SK-N-SH treated with all-trans-retinoic acid at 6 μM for 48 hours (cell line): Measurements from ENCODE around the gene BNIP2.
A peak's percentile ranks its signal among the peaks of the same experiment; 100 is the strongest.

Source experiments
- ATAC-seq: fragments of 200-7000 bp; cut with Tn5 transposase; 3 replicates; pipeline ENCODE4 v1.9.1; 2020; ENCODE audit warnings: mild to moderate bottlenecking, moderate library complexity
- ARNTL ChIP-seq: fragments of 450-650 bp; formaldehyde crosslinking; IDR thresholded peaks from 2 replicates; pipeline ENCODE4 v1.5.0; 2020; ENCODE audit warnings: low read depth, mild to moderate bottlenecking, moderate library complexity, borderline replicate concordance
- BACH2 ChIP-seq: fragments of 250-450 bp; sonication (Bioruptor Pico); IDR thresholded peaks from 2 replicates; pipeline ENCODE4 v1.9.0; 2021; ENCODE audit warnings: mild to moderate bottlenecking, borderline replicate concordance
- CREB5 ChIP-seq: fragments of 250-450 bp; sonication (Bioruptor Pico); IDR thresholded peaks from 2 replicates; pipeline ENCODE4 v1.5.1; 2020; ENCODE audit warnings: low read depth, mild to moderate bottlenecking, moderate library complexity
- CSDC2 ChIP-seq: fragments of 250-450 bp; sonication (Bioruptor Pico); IDR thresholded peaks from 2 replicates; pipeline ENCODE4 v1.5.0; 2020; ENCODE audit warnings: mild to moderate bottlenecking, moderate library complexity
- ESRRG ChIP-seq: fragments of 250-450 bp; sonication (Bioruptor Pico); IDR thresholded peaks from 2 replicates; pipeline ENCODE4 v1.6.1; 2021; ENCODE audit warnings: mild to moderate bottlenecking
- GLIS3 ChIP-seq: fragments of 250-450 bp; sonication (Bioruptor Pico); IDR thresholded peaks from 2 replicates; pipeline ENCODE4 v1.5.0; 2020; ENCODE audit warnings: mild to moderate bottlenecking, moderate library complexity
- ISL1 ChIP-seq: fragments of 250-450 bp; sonication (Bioruptor Pico); IDR thresholded peaks from 2 replicates; pipeline ENCODE4 v2.1.2; 2022; ENCODE audit warnings: mild to moderate bottlenecking, moderate library complexity
- OSR1 ChIP-seq: fragments of 250-450 bp; sonication (Bioruptor Pico); IDR thresholded peaks from 2 replicates; pipeline ENCODE4 v1.8.0; 2022; ENCODE audit warnings: moderate library complexity, mild to moderate bottlenecking, inconsistent platforms
- PATZ1 ChIP-seq: fragments of 250-450 bp; sonication (Bioruptor Pico); IDR thresholded peaks from 2 replicates; pipeline ENCODE4 v1.8.0; 2020; ENCODE audit warnings: mild to moderate bottlenecking, moderate library complexity, borderline replicate concordance
- POU6F1 ChIP-seq: fragments of 250-450 bp; sonication (Bioruptor Pico); IDR thresholded peaks from 2 replicates; pipeline ENCODE4 v1.8.0; 2021; ENCODE audit warnings: low read depth, mild to moderate bottlenecking, moderate library complexity, borderline replicate concordance
- PPARA ChIP-seq: fragments of 250-450 bp; sonication (Bioruptor Pico); IDR thresholded peaks from 2 replicates; pipeline ENCODE4 v1.5.0; 2020; ENCODE audit warnings: mild to moderate bottlenecking, borderline replicate concordance
- RARB ChIP-seq: fragments of 250-450 bp; sonication (Bioruptor Pico); IDR thresholded peaks from 2 replicates; pipeline ENCODE4 v1.8.0; 2021; ENCODE audit warnings: mild to moderate bottlenecking, moderate library complexity
- SNAI2 ChIP-seq: fragments of 250-450 bp; sonication (Bioruptor Pico); IDR thresholded peaks from 2 replicates; pipeline ENCODE4 v1.5.0; 2020; ENCODE audit warnings: mild to moderate bottlenecking, moderate library complexity
- TCF4 ChIP-seq: fragments of 250-450 bp; sonication (Bioruptor Pico); IDR thresholded peaks from 2 replicates; pipeline ENCODE4 v1.8.0; 2021; ENCODE audit warnings: mild to moderate bottlenecking, moderate library complexity, borderline replicate concordance
- TOX ChIP-seq: fragments of 250-450 bp; sonication (Bioruptor Pico); IDR thresholded peaks from 2 replicates; pipeline ENCODE4 v1.8.0; 2021; ENCODE audit warnings: mild to moderate bottlenecking, moderate library complexity, borderline replicate concordance
- TSHZ2 ChIP-seq: fragments of 250-450 bp; sonication (Bioruptor Pico); IDR thresholded peaks from 2 replicates; pipeline ENCODE4 v1.5.0; 2020; ENCODE audit warnings: mild to moderate bottlenecking, moderate library complexity
- ZC3H10 ChIP-seq: fragments of 250-450 bp; sonication (Bioruptor Pico); IDR thresholded peaks from 2 replicates; pipeline ENCODE4 v1.5.1; 2021; ENCODE audit warnings: mild to moderate bottlenecking, moderate library complexity
- ZFP3 ChIP-seq: fragments of 250-450 bp; sonication (Bioruptor Pico); IDR thresholded peaks from 2 replicates; pipeline ENCODE4 v1.5.0; 2020; ENCODE audit warnings: mild to moderate bottlenecking, moderate library complexity
- ZFP30 ChIP-seq: fragments of 450-650 bp; formaldehyde crosslinking; IDR thresholded peaks from 2 replicates; pipeline ENCODE4 v1.5.0; 2022; ENCODE audit warnings: mild to moderate bottlenecking, moderate library complexity
- ZNF8 ChIP-seq: fragments of 450-650 bp; formaldehyde crosslinking; IDR thresholded peaks from 2 replicates; pipeline ENCODE4 v1.5.0; 2020; ENCODE audit warnings: mild to moderate bottlenecking, moderate library complexity

Gene BNIP2

GRCh38 chr15:59636184-59636583 is 52.9 kb downstream of the BNIP2 start:
- TF ChIP-seq CSDC2 (CRISPR knock-in tag) (no peak), RARB (CRISPR knock-in tag) (no peak), ZFP3 (CRISPR knock-in tag) (no peak), ISL1 (CRISPR knock-in tag) (no peak), ESRRG (no peak), SNAI2 (CRISPR knock-in tag) (no peak), ARNTL (CRISPR knock-in tag) (no peak), PPARA (no peak), GLIS3 (CRISPR knock-in tag) (no peak), BACH2 (no peak), TSHZ2 (CRISPR knock-in tag) (no peak)
- TF ChIP-seq, all 23 proteins: peak for 0
- ATAC-seq, result no peak

- TF ChIP-seq TOX (CRISPR knock-in tag), result no peak
- no peak for TF ChIP-seq CSDC2 (CRISPR knock-in tag)
- TF ChIP-seq BACH2, result no peak
- no peak for TF ChIP-seq TSHZ2 (CRISPR knock-in tag)
- no peak for TF ChIP-seq ZFP30 (CRISPR knock-in tag)
- TF ChIP-seq RARB (CRISPR knock-in tag), result no peak
- no peak for TF ChIP-seq CREB5
- TF ChIP-seq ZC3H10, result no peak
- TF ChIP-seq TCF4 (CRISPR knock-in tag), result no peak
- no peak for TF ChIP-seq OSR1 (CRISPR knock-in tag)
- no peak for TF ChIP-seq ZNF8 (CRISPR knock-in tag)
- TF ChIP-seq PATZ1 (CRISPR knock-in tag), result no peak
- no peak for TF ChIP-seq POU6F1
- peak; percentile 83 for ATAC-seq
Observed at GRCh38 chr15:59632714-59633113, 56.4 kb downstream of the BNIP2 start.

- peak; percentile 82 for ATAC-seq
- no peak for TF ChIP-seq PPARA
- TF ChIP-seq TOX (CRISPR knock-in tag), result no peak
- no peak for TF ChIP-seq GLIS3 (CRISPR knock-in tag)
- TF ChIP-seq ESRRG, result no peak
- no peak for TF ChIP-seq ISL1 (CRISPR knock-in tag)
- TF ChIP-seq RARB (CRISPR knock-in tag), result no peak
- TF ChIP-seq ZFP30 (CRISPR knock-in tag), result no peak
- no peak for TF ChIP-seq SNAI2 (CRISPR knock-in tag)
- no peak for TF ChIP-seq TCF4 (CRISPR knock-in tag)
- TF ChIP-seq CREB5, result no peak
- no peak for TF ChIP-seq ZNF8 (CRISPR knock-in tag)
Observed at GRCh38 chr15:59622289-59622688, 66.8 kb downstream of the BNIP2 start.
